GM04503 (cell line): ENCODE data around the gene IMMP2L.

Experiments
- DNase-seq: peaks from one replicate; pipeline ENCODE4 v3.0.0-alpha.2; 2012; ENCODE audit warnings: low read depth

The IMMP2L gene

GRCh38 chr7:110626414-110626813 lies 935.9 kb downstream of the IMMP2L start:
- DNase-seq, result no peak

- DNase-seq, result no peak
These were observed 937.0 kb downstream of the IMMP2L start for GRCh38 chr7:110625294-110625693.

- no peak for DNase-seq
These were observed 938.9 kb downstream of the IMMP2L start for GRCh38 chr7:110623436-110623835.

- DNase-seq, result no peak
These were observed 941.0 kb downstream of the IMMP2L start for GRCh38 chr7:110621289-110621688.

- no peak for DNase-seq
These were observed 942.1 kb downstream of the IMMP2L start for GRCh38 chr7:110620110-110620735.
